HG03354 (cell line): ENCODE measurements around the gene HOOK2.
"Not testable (repeated sequence)": the region's sequence is repeated elsewhere in the genome, so short reads cannot be mapped to it uniquely, and the experiment has no call there.

ENCODE experiments used
- ATAC-seq: cut with Tn5 transposase; IDR thresholded peaks from one replicate; pipeline ENCODE4 v1.9.1; 2021; ENCODE audit warnings: mild to moderate bottlenecking; ENCODE audit not compliant: unreplicated experiment, poor library complexity, severe bottlenecking

HOOK2 gene, protein sequence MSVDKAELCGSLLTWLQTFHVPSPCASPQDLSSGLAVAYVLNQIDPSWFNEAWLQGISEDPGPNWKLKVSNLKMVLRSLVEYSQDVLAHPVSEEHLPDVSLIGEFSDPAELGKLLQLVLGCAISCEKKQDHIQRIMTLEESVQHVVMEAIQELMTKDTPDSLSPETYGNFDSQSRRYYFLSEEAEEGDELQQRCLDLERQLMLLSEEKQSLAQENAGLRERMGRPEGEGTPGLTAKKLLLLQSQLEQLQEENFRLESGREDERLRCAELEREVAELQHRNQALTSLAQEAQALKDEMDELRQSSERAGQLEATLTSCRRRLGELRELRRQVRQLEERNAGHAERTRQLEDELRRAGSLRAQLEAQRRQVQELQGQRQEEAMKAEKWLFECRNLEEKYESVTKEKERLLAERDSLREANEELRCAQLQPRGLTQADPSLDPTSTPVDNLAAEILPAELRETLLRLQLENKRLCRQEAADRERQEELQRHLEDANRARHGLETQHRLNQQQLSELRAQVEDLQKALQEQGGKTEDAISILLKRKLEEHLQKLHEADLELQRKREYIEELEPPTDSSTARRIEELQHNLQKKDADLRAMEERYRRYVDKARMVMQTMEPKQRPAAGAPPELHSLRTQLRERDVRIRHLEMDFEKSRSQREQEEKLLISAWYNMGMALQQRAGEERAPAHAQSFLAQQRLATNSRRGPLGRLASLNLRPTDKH

DNA sequence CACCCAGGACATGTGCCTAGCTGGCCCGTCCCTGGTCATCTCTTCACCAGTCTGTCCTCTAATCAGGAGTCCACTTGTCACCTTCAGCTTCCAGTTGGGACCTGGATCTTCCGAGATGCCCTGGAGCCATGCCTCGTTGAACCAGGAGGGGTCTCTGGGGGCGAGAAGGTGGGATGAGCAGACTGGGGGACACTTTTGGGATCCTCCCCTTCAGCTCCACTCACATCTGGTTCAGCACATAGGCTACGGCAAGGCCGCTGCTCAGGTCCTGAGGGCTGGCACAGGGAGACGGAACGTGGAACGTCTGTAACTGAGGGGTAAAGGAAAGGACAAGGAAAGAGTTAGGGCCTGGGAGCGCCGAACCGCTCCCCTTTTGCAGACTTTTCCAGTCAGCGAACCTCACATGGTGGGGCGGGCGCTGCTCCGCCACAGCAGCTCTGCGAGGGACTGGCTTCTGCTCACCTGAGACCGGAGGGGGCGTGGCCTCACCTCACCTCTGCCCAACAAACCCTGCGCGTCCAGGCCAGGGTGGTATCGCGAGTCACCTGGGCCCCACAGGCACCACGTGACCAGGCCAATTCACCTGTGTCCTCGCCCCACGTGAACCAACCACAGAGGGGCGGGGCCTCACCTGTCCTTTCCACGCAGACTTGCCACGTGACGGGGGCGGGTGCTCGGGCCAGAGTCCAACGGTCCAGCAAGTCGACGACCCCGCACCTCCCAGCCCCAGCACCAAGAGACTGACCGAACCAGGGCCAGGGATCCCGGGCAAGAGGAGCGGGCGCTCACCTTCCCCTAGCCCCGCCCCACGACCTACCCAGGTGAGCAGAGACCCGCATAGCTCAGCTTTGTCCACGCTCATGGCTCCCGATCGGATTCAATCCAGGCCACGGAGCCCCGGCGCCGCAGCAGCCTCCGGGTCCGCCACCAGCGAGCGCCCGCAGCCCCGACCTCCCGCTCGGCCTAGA, at the start of gene HOOK2:
Gene HOOK2, minus strand, starts transcription at position 965 of the 968 bp plus-strand sequence. Its CDS starts 103 bp downstream, at position 862.
- peak; percentile 3 for ATAC-seq

DNA sequence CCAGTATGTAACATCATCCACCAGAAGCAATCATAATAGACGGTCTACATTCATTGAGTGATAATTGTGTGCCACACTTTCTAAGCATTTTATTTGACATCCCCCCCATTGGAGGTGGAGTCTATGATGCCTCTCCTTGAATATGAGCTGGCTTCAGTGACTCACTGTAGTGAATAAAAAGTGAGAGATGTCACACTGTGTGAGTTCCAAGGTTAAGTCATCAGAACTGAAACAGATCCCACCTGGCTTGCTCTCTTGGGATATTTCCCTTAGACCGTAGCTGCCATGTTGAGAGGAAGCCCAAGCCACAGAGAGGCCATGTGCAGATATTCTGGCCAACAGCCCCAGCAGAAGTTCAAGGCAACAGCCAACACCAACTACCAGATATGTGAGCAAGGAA, 46.4 kb upstream of the HOOK2 start:
- no peak for ATAC-seq

DNA sequence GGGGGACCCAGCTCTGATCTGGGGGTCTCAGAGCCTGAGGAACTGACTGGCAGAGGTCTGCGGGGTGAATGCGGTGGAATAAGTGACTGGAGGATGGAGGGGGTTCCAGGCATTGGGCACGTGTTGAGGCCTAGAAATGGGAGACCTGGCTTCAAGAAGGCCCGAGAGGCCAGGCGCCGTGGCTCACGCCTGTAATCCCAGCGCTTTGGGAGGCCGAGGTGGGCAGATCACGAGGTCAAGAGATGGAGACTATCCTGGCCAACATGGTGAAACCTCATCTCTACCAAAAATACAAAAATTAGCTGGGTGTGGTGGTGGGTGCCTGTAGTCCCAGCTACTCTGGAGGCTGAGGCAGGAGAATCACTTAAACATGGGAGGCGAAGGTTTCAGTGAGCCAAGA, 42.5 kb upstream of the HOOK2 start:
- not testable (repeated sequence) for ATAC-seq

DNA sequence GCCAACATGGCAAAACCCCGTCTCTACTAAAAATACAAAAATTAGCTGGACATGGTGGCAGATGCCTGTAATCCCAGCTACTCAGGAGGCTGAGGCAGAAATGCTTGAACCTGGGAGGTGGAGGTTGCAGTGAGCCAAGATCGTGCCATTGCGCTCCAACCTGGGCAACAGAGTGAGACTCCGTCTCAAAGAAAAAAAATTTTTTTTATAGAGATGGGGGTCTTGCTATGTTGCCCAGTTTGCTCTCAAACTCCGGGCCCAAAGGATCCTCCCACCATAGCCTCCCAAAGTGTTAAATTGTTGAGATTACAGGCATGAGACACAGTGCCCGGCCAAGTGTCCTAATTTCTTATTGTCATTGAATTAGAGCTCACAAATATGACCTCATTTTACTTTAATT, 41.8 kb upstream of the HOOK2 start:
- not testable (repeated sequence) for ATAC-seq

DNA sequence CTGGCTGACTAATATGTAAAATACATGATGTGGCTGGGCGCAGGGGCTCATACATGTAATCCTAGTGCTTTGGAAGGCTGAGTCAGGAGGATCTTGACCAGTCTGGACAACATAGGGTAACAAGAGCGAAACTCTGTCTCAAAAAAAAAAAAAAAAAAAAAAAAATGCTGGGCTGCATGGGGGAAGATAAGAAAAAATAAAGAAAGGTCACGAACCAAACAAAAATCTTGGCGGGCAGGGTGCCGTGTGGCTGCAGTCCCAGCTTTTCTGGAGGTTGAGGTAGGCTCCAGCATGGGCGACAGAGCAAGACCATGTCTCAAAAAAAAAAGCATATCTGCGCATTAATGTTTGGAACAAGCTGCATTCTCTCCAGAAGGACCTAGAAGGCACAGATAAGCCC, 39.7 kb upstream of the HOOK2 start:
- ATAC-seq = no peak

DNA sequence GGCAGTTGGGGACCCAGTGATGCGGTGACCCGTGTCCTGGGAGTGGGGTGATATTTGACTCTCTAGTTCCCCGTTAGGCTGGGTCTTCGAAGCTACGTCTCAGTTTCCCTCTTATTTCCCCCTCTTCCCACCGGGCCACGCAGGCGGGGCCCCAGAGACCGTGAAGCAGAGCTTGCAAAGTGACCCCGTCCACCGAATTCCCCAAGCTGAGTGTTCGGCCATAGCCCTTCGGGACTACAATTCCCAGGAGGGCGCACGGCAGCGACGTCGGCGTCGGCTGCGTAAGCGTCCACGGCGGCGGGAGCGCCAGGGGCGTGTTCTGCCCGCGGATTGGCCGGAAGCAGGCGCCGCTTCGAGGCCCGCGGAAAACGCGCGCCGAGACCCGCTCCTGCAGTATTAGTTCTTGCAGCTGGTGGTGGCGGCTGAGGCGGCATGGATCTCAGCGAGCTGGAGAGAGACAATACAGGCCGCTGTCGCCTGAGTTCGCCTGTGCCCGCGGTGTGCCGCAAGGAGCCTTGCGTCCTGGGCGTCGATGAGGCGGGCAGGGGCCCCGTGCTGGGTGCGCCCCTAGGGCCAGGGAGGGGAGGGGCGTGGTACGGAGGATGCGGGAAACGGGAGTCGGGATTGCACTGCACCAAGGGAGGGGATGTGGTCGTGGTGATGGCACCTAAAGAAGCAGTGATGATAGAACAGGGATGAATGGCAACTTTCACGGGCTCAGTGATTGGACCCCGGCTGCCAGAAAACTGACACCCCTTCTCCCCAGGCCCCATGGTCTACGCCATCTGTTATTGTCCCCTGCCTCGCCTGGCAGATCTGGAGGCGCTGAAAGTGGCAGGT, 31.1 kb upstream of the HOOK2 start, which contains the start of gene RNASEH2A:
Gene RNASEH2A, plus strand, starts transcription at position 343 of the 840 bp plus-strand sequence. Its CDS starts 90 bp downstream, at position 433.
- ATAC-seq = peak; percentile 75

DNA sequence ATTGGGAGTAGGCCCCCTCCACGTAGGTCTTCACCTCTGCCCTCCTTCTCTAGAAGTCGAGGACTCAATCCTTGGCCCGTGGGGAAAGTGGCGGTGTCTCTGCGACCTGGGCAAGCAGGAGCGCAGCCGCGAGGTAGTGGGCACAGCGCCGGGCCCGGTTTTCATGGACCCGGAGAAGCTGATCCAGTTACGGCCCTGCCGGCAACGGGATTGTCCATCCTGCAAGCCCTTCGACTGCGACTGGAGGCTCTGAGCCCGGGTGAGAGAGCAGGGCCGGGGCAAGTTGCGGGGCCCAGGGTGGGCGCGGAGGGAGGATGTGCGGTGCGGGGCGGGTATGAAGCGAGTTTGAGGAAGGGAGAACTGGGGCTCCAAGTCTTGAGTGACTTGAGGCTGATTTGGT, 28.7 kb upstream of the HOOK2 start:
- no peak for ATAC-seq

DNA sequence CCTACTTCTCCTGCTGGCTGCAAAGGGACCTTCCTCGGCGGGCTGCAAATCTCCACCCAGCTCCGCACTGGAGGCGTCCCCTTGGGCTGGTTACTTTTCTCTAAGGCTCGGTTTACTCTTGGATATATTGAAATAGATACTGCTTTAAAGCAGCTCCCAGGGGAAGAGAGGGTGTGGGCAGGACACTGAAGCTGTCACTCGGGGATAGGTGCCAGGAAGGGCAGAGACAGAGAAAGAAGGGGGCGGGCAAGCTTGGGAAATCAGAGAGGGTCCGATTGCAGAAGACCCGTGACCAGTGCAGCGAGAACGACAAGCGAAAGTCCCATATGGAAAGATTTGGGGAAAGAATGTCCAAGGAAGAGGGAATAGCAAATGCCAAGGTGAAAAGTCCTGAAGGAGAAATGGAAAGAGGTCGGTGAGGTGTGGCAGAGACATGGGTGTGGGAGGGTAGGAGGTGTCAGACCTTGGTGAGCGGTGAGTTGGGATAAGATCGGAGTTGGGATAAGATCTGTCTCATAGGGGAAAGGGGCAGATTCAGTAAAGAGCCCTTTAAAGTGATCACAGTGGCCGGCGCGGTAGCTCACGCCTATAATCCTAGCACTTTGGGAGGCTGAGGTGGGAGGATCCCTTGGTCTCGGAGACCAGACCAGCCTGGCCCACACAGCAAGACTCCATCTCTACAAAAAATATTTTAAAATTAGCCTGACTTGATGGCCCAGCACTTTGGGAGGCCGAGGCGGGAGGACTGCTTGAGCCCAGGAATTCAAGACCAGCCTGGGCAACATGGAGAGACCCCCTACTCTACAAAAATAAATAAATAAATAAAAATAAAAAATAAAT, 27.1 kb upstream of the HOOK2 start:
- ATAC-seq = no peak

DNA sequence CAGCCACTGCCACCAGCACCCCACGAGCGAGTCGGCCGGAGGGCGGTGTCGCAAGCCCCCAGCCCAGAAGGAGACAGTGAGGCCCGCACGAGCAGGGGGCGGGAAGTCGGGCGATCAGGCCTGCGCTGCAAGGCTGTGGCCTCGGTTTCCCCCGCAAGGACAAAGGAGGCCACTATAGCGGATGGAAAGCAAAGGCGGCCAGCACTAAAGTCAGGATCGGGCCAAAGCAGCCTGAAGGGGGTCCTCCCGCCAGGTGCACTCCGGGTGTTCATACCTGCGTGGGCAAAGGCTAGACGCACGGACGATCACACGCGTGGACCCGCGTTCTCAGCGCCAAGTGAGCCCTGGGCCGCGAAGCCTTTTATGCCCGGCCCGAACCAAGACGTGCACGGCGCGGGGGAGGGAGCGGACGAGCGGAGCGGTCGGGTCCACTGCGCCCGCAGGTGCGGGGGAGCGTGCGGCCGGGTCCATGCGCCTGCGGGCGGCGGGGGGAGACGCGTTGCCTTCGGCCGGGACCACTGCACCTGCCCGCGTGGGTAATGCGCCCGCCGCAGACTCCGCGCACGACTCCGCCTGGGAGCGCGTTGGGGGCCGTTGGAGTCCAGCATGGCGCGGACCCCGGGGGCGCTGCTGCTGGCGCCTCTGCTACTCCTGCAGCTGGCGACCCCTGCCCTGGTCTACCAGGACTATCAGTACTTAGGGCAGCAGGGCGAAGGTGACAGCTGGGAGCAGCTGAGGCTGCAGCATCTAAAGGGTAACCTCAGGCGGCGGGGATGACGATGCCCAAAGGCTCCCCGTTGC, 26.3 kb upstream of the HOOK2 start, which contains the start of the genes PRDX2 and THSD8:
Gene PRDX2, minus strand, starts transcription at position 335 of the 801 bp plus-strand sequence. CDS start 539 bp downstream, outside the sequence.
Gene THSD8, plus strand, starts transcription at position 604 of the 801 bp plus-strand sequence. Its CDS starts 3 bp downstream, at position 607.
- peak; percentile 38 for ATAC-seq

DNA sequence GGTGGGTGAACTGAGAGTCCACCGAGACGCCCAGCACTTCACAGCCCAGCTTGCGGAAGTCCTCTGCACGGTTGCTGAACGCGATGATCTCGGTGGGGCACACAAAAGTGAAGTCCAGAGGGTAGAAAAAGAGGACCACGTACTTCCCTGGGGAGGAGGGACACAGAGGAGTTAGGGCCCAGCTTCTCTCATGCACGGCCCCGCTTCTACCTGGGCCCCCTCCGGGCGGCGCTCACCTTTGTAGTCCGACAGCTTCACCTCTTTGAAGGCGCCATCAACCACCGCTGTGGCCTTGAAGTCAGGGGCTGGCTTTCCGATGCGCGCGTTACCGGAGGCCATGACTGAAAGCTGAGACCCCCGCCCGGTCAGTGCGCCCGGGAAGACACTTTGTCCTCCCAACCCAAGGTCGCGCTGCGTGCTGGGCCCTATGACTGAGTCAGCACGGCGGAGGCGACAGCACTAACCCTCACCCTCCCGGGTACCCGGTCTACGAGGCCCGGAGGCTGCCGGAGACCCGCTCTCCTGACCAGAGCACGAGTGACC, 25.6 kb upstream of the HOOK2 start:
- ATAC-seq = no peak

DNA sequence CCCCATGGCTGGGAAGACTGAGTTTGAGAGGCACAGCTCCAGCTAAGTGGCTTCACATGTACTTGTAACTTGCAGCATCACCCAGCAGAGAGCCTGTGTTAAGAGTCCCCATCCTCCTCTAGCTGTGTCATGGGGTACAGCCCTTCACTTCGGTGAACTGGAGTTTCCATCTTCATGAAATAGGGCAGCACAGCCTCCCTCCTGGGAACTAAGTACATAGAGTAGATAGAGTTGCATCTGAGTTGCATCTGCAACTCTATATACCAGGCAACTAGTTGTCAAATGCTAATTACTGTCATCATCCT, 25.1 kb upstream of the HOOK2 start:
- ATAC-seq = no peak

DNA sequence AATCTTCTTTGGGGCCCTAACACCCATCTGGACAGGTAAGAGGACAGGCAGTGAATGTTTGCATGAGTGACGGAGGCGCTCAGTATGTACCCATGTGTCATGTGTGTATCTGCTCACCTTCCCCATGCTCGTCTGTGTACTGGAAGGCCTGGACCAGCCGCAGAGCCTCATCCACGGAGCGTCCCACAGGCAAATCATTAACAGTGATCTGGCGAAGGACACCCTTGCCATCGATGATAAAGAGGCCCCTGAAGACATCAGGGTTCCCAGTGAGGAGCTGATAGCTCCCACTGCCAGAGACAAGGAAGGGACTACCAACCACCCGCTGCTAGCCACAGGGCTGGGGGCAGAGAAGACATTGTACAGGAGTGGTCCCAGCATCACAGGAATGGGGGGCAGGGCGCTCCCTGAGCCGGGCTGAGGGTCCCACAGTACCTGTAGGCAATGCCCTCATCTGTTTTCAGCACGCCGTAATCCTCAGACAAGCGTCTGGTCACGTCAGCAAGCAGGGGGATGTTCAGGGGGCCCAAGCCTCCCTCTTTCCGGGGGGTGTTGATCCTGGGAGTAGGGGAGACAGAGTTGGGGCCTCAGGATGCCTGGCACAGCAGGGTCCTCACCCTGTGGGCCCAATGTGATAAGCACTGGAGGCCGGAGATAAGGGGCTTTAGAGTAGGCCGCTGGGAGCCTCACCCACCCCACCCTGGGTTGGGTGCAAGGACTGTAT, 24.6 kb upstream of the HOOK2 start:
- no peak for ATAC-seq

DNA sequence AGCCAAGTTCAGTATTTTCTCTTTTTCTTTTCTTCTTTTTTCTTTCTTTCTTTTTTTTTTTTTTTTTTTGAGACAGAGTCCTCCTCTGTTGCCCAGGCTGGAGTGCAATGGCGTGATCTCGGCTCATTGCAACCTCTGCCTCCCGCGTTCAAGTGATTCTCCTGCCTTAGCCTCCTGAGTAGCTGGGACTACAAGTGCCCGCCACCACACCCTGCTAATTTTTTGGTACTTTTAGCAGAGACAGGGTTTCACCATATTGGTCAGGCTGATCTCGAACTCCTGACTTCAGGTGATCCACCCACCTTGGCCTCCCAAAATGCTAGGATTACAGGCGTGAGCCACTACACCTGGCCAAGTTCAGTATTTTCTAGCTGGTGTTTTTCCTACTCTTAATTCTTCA, 22.3 kb upstream of the HOOK2 start:
- ATAC-seq = not testable (repeated sequence)

DNA sequence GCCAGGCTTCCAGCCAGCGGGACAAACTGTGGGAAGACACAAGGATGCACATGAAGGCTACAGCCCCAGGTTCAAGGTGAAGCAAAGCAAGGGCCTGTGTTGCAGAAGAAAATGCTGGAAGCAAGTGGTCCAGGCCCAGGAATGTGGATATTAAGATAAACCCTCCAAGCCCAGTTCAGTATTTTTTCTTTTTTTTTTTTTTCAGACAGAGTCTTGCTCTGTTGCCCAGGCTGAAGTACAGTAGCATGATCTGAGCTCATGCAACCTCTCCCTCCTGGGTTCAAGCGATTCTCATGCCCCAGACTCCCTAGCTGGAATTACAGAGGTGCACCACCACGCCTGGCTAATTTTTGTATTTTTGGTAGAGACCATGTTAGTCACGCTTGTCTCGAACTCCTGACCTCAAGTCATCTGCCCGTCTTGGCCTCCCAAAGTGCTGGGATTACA, 21.8 kb upstream of the HOOK2 start:
- ATAC-seq = no peak

DNA sequence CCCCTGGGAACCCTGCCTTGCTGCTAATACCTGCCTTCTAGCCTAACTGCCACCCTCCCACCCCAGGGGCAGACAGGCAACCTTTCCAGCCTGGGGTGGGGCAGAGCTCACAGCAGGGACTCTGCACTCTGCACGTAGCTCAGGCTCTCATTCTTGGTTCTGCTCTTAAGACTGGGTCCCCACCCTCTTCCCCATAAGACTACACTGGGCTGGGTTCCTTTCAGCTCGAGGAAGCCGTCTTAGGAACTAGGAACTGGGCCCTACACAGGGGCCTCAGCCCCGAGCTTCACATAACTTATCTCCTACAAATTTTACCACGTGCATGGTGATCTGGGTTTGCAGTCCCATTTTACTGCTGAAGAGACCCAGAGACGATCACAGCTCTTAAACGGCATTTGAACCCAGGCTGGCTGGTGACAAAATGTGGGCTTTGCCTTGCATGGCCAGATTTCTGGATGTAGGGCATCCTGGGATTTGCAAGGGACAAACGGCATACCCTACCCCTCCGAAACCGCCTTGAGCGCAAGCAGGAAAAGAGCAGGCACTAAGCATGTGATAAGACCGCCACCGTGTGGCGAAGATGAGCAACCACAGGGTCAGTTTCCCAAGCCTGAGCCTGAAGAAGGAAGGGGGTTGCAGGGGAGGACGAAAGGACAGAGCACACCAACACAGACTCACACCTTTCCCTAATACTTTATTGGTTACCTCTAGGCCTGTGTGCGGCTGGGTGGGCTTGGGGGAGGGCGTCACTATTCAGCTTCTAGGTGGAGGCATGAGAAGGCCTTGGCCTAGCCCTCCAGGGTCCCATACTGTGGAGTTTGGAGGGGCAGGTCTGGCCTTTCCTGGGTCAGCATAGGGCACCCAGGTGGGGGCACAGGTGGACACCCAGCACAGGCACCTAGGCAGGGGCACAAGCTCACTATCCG, 21.1 kb upstream of the HOOK2 start:
- no peak for ATAC-seq
